ENCODE measurements around the gene NTNG2.

GRCh38 chr9:132181796-132182313 is 20.0 kb downstream of the NTNG2 start:
- no peak for TF ChIP-seq CTCF (IDR thresholded peaks at IDR 0.05 in 8 of 11, conservative IDR thresholded peaks at IDR 0.05 in 3 of 11)
- no peak for TF ChIP-seq POLR2A (IDR thresholded peaks at IDR 0.05)
- TF ChIP-seq POLR2AphosphoS5 (IDR thresholded peaks at IDR 0.05), result peak in 2 of 3 donors; percentile 47 to 52

Data from spleen (tissue), 7 donors.